Rectal smooth muscle tissue (tissue), 1 donor: ENCODE results near the gene HPX.

Experiments used
- H3K27ac ChIP-seq: one replicate; pipeline ENCODE4 v1.7.0; 2013; ENCODE audit warnings: low read depth, low read length, inconsistent platforms
- H3K27me3 ChIP-seq: one replicate; pipeline ENCODE4 v1.7.0; 2013; ENCODE audit warnings: low read length; ENCODE audit not compliant: control insufficient read depth, insufficient read depth
- H3K36me3 ChIP-seq: one replicate; pipeline ENCODE4 v1.7.0; 2013; ENCODE audit warnings: low read length; ENCODE audit not compliant: control insufficient read depth, insufficient read depth
- H3K4me1 ChIP-seq: one replicate; pipeline ENCODE4 v1.7.0; 2013; ENCODE audit warnings: low read length; ENCODE audit not compliant: control insufficient read depth, insufficient read depth
- H3K4me3 ChIP-seq: one replicate; pipeline ENCODE4 v1.7.0; 2013; ENCODE audit warnings: low read length
- H3K9ac ChIP-seq: one replicate; pipeline ENCODE4 v1.7.0; 2013; ENCODE audit warnings: low read length

Gene HPX

GRCh38 chr11:6456361-6457073 lies 15.7 kb upstream of the HPX start:
- Histone ChIP-seq H3K4me3 (no peak overlapping the region), H3K36me3 (peaks cover 43% of the 10 kb centered on the region), H3K9ac (no peak overlapping the region), H3K27ac (no peak overlapping the region), H3K27me3 (no peaks in the 10 kb centered on the region), H3K4me1 (no peaks in the 10 kb centered on the region)

DNA sequence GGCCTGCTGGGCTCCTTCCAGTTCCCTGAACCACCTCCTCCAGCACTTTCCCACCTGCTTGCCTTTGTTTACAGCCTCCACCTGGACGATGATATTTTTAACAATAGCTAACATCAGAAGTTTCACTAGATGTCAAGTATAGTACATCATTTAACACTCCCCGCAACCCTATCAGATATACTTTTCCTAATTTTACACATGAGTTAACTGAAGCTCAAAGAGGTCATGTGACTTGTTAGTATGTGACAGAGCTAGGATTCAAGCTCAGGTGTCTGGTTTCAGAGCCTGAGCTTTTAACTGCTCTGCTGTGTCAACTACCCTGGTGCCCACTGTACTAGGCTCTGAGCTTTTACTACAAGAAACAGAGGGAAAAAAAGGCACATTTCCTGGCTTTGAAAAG lies 14.3 kb upstream of the HPX start:
- Histone ChIP-seq H3K36me3 (peaks cover 52% of the 10 kb centered on the region), H3K4me3 (no peak overlapping the region), H3K4me1 (no peaks in the 10 kb centered on the region), H3K27me3 (no peaks in the 10 kb centered on the region), H3K9ac (no peak overlapping the region), H3K27ac (no peak overlapping the region)

DNA sequence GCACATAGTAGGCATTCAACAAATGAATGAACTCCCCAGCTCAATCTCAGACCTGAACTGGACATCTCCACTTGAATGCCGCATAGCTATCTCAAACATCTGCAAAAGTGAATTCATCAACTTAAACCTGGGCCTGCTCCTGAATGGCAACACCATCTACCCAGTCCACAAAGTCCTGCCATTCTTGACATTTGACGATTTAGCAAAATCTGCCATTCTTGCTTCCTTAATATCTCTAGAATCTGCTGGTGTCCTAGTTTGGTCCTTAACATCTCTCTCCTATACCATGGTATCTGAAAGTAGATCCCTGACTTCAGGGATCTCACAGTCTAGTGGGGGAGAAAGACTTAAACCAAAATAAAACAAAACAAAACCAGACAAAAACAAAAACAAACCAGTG lies 12.4 kb upstream of the HPX start:
- H3K27ac ChIP-seq: no peak overlapping the region
- no peaks in the 10 kb centered on the region for H3K4me1 ChIP-seq
- H3K36me3 ChIP-seq: peaks cover 54% of the 10 kb centered on the region
- no peak overlapping the region for H3K9ac ChIP-seq
- no peaks in the 10 kb centered on the region for H3K27me3 ChIP-seq
- H3K4me3 ChIP-seq: no peak overlapping the region

- no peak overlapping the region for H3K4me3 ChIP-seq
- H3K9ac ChIP-seq: no peak overlapping the region
- peaks cover 46% of the 10 kb centered on the region for H3K36me3 ChIP-seq
- no peaks in the 10 kb centered on the region for H3K27me3 ChIP-seq
- H3K4me1 ChIP-seq: no peaks in the 10 kb centered on the region
- no peak overlapping the region for H3K27ac ChIP-seq
Measured at GRCh38 chr11:6452219-6452618, 11.4 kb upstream of the HPX start.

DNA sequence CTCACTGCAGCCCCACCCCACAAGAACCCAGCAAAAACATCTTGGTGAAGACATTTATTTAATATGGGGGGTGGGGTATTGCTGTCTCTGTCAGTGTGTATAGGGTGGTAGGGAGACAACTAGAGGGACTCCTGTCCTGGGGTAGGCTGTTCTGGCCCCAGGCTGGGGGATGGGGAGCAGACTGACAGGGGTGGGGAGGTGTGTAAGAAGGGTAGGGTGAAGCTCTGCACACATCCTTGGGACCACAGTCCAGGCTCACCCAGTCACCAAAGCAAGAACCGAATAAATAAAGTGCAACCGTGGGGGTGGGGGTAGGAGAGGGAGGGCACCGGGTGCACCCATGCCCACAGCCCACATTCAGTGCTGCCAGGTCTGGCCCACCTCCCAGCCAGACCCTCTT lies 7.8 kb upstream of the HPX start:
- no peaks in the 10 kb centered on the region for H3K27me3 ChIP-seq
- H3K36me3 ChIP-seq: peaks cover 24% of the 10 kb centered on the region
- H3K9ac ChIP-seq: no peak overlapping the region
- no peak overlapping the region for H3K27ac ChIP-seq
- H3K4me3 ChIP-seq: no peak overlapping the region
- H3K4me1 ChIP-seq: no peaks in the 10 kb centered on the region

GRCh38 chr11:6443269-6444003 lies 2.6 kb upstream of the HPX start:
- H3K4me1 ChIP-seq: no peaks in the 10 kb centered on the region
- no peak overlapping the region for H3K9ac ChIP-seq
- H3K27ac ChIP-seq: no peak overlapping the region
- H3K4me3 ChIP-seq: no peak overlapping the region
- no peaks in the 10 kb centered on the region for H3K27me3 ChIP-seq
- no peaks in the 10 kb centered on the region for H3K36me3 ChIP-seq

- H3K27ac ChIP-seq: no peak overlapping the region
- no peaks in the 10 kb centered on the region for H3K27me3 ChIP-seq
- H3K9ac ChIP-seq: no peak overlapping the region
- H3K4me1 ChIP-seq: no peaks in the 10 kb centered on the region
- no peak overlapping the region for H3K4me3 ChIP-seq
- H3K36me3 ChIP-seq: no peaks in the 10 kb centered on the region
Measured at GRCh38 chr11:6442441-6442840, 1.7 kb upstream of the HPX start.

- Histone ChIP-seq H3K4me3 (no peak overlapping the region), H3K4me1 (no peaks in the 10 kb centered on the region), H3K27ac (no peak overlapping the region), H3K27me3 (no peaks in the 10 kb centered on the region), H3K9ac (no peak overlapping the region), H3K36me3 (no peaks in the 10 kb centered on the region)
Measured at GRCh38 chr11:6438979-6439571, 1.7 kb downstream of the HPX start.

GRCh38 chr11:6437993-6438392 lies 2.8 kb downstream of the HPX start:
- H3K27me3 ChIP-seq: no peaks in the 10 kb centered on the region
- no peaks in the 10 kb centered on the region for H3K36me3 ChIP-seq
- no peaks in the 10 kb centered on the region for H3K4me1 ChIP-seq
- H3K9ac ChIP-seq: no peak overlapping the region
- H3K4me3 ChIP-seq: no peak overlapping the region
- H3K27ac ChIP-seq: no peak overlapping the region

DNA sequence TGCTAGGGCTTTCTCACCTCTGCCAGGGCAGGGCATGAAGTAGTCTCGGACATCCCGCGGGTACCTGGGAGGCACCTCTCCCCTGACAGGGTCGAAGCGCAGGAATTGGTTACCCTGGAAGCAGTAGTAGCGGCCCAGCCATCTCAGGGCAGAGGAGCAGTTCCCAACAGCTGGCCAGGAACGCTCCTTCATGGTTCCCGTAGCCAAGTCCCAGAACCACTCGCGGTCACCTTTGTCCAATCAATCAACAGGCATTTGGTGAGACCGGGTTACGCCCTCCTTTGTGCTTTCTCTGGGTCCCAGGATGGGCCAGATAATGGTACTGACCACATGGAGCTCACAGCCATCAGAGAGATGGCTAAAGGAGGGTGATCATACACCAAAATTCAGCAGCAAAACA lies 3.4 kb downstream of the HPX start:
- H3K36me3 ChIP-seq: no peaks in the 10 kb centered on the region
- H3K9ac ChIP-seq: no peak overlapping the region
- no peaks in the 10 kb centered on the region for H3K4me1 ChIP-seq
- no peak overlapping the region for H3K4me3 ChIP-seq
- H3K27me3 ChIP-seq: no peaks in the 10 kb centered on the region
- no peak overlapping the region for H3K27ac ChIP-seq

GRCh38 chr11:6433998-6434660 lies 6.7 kb downstream of the HPX start:
- Histone ChIP-seq H3K4me3 (no peak overlapping the region), H3K27me3 (no peaks in the 10 kb centered on the region), H3K27ac (no peak overlapping the region), H3K9ac (no peak overlapping the region), H3K36me3 (no peaks in the 10 kb centered on the region), H3K4me1 (no peaks in the 10 kb centered on the region)

- H3K9ac ChIP-seq: no peak overlapping the region
- no peak overlapping the region for H3K27ac ChIP-seq
- no peaks in the 10 kb centered on the region for H3K4me1 ChIP-seq
- no peaks in the 10 kb centered on the region for H3K27me3 ChIP-seq
- H3K36me3 ChIP-seq: no peaks in the 10 kb centered on the region
- no peak overlapping the region for H3K4me3 ChIP-seq
Measured at GRCh38 chr11:6431861-6432260, 8.9 kb downstream of the HPX start.
